ENCODE results near the gene PIK3CA.

Gene PIK3CA

DNA sequence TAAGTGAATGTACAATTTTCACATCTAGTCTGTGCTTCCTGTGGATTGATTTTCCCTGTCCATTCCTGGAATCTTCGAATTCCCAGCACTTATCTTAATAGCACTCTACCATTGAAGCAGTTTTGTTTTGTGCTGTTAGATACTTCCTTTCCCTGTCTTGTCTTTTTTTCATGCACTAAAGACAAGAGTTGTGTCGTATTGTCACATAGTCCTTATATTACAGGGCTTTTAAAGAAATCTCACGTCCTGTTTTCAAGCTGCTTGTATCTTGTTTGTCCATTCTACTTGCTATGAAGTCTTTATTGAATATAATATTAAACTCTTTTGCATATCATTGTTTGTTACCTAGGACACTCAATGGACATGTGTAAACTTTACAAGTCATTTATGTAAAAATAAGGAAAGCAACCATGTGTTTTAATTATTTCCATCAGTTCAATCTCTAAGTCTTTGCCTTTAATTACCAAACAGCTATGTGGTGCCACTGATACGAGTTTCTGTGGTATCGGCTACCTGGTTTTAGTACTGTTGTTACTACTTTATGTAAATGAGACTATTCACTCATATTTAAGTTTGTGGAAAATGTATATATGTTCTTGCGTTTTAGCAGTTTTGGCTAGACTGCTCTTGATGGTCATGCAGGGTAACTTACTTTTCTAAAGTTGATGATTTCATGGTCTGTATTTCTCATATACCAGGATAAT is 10.3 kb downstream of the PIK3CA start:
- TF ChIP-seq SUZ12 (IDR thresholded peaks at IDR 0.05; ENCODE audit: extremely low read depth, insufficient read depth, insufficient read length) (no peak), ZNF274 (IDR thresholded peaks at IDR 0.05; ENCODE audit: low read depth, low read length) (no peak), YY1 (IDR thresholded peaks at IDR 0.05; ENCODE audit: insufficient read depth, insufficient read length) (no peak)
- H3K36me3 ChIP-seq (ENCODE audit: insufficient read depth, insufficient read length, low read length) = no peaks in the 10 kb centered on the region
- H3K4me1 ChIP-seq (ENCODE audit: insufficient read depth, insufficient read length) = no peaks in the 10 kb centered on the region
- H3K9ac ChIP-seq (ENCODE audit: insufficient read length, low read depth) = no peak overlapping the region
- H3K4me3 ChIP-seq (ENCODE audit: insufficient read length, low read depth) = no peak overlapping the region
- no peaks in the 10 kb centered on the region for H3K9me3 ChIP-seq (ENCODE audit: insufficient read depth, low read length)
- DNase-seq (ENCODE audit: low read depth, low spot score) = no peak
- no peaks in the 10 kb centered on the region for H3K27me3 ChIP-seq (ENCODE audit: insufficient read depth, insufficient read length)

DNA sequence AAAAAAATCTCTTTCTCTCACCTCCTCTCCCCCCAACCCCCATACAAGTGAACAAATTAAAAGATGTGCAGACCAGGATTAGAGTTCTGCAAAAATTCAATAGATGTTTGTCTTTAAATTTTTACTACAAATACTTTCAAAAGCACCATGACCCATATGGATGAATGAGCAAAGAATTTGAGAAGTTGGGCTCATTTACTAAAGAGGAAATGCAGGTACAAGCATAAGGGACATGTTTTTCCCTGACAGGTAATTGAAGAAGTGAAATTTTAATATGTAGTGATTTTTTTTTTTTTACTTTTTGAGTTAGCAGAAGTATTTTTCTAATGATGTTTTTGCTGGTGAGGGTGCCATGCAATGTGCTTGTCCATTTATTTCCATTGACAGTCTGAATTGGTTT is 15.3 kb downstream of the PIK3CA start:
- no peaks in the 10 kb centered on the region for H3K36me3 ChIP-seq (ENCODE audit: insufficient read depth, insufficient read length, low read length)
- no peaks in the 10 kb centered on the region for H3K9me3 ChIP-seq (ENCODE audit: insufficient read depth, low read length)
- DNase-seq (ENCODE audit: low read depth, low spot score) = no peak
- no peaks in the 10 kb centered on the region for H3K4me1 ChIP-seq (ENCODE audit: insufficient read depth, insufficient read length)
- no peak overlapping the region for H3K4me3 ChIP-seq (ENCODE audit: insufficient read length, low read depth)
- no peaks in the 10 kb centered on the region for H3K27me3 ChIP-seq (ENCODE audit: insufficient read depth, insufficient read length)
- no peak overlapping the region for H3K9ac ChIP-seq (ENCODE audit: insufficient read length, low read depth)
- TF ChIP-seq ZNF274 (IDR thresholded peaks at IDR 0.05; ENCODE audit: low read depth, low read length) = no peak
- TF ChIP-seq YY1 (IDR thresholded peaks at IDR 0.05; ENCODE audit: insufficient read depth, insufficient read length) = no peak
- TF ChIP-seq SUZ12 (IDR thresholded peaks at IDR 0.05; ENCODE audit: extremely low read depth, insufficient read depth, insufficient read length) = no peak

GRCh38 chr3:179164857-179165256 is 16.7 kb downstream of the PIK3CA start:
- Histone ChIP-seq H3K9me3 (ENCODE audit: insufficient read depth, low read length) (no peaks in the 10 kb centered on the region), H3K4me1 (ENCODE audit: insufficient read depth, insufficient read length) (no peaks in the 10 kb centered on the region)
- no peak for TF ChIP-seq ZNF274 (IDR thresholded peaks at IDR 0.05; ENCODE audit: low read depth, low read length)
- no peak for TF ChIP-seq YY1 (IDR thresholded peaks at IDR 0.05; ENCODE audit: insufficient read depth, insufficient read length)

GRCh38 chr3:179166561-179167201 is 18.5 kb downstream of the PIK3CA start:
- Histone ChIP-seq H3K9ac (ENCODE audit: insufficient read length, low read depth) (no peak overlapping the region), H3K36me3 (ENCODE audit: insufficient read depth, insufficient read length, low read length) (no peaks in the 10 kb centered on the region), H3K4me1 (ENCODE audit: insufficient read depth, insufficient read length) (no peaks in the 10 kb centered on the region), H3K9me3 (ENCODE audit: insufficient read depth, low read length) (peaks cover 7% of the 10 kb centered on the region; the same call in 1 of the 2 replicates), H3K27me3 (ENCODE audit: insufficient read depth, insufficient read length) (no peaks in the 10 kb centered on the region), H3K4me3 (ENCODE audit: insufficient read length, low read depth) (no peak overlapping the region)
- DNase-seq (ENCODE audit: low read depth, low spot score) = no peak
- TF ChIP-seq YY1 (IDR thresholded peaks at IDR 0.05; ENCODE audit: insufficient read depth, insufficient read length) (no peak), SUZ12 (IDR thresholded peaks at IDR 0.05; ENCODE audit: extremely low read depth, insufficient read depth, insufficient read length) (no peak), ZNF274 (IDR thresholded peaks at IDR 0.05; ENCODE audit: low read depth, low read length) (no peak)

More at GRCh38 chr3:179164857-179165256, 16.7 kb downstream of the PIK3CA start:
- Histone ChIP-seq H3K27me3 (ENCODE audit: insufficient read depth, insufficient read length) (no peaks in the 10 kb centered on the region), H3K4me3 (ENCODE audit: insufficient read length, low read depth) (no peak overlapping the region), H3K36me3 (ENCODE audit: insufficient read depth, insufficient read length, low read length) (no peaks in the 10 kb centered on the region), H3K9ac (ENCODE audit: insufficient read length, low read depth) (no peak overlapping the region)
- no peak for DNase-seq (ENCODE audit: low read depth, low spot score)

GRCh38 chr3:179168918-179169317 is 20.8 kb downstream of the PIK3CA start:
- H3K27me3 ChIP-seq (ENCODE audit: insufficient read depth, insufficient read length) = no peaks in the 10 kb centered on the region
- no peak for TF ChIP-seq SUZ12 (IDR thresholded peaks at IDR 0.05; ENCODE audit: extremely low read depth, insufficient read depth, insufficient read length)
- no peak for TF ChIP-seq YY1 (IDR thresholded peaks at IDR 0.05; ENCODE audit: insufficient read depth, insufficient read length)
- TF ChIP-seq ZNF274 (IDR thresholded peaks at IDR 0.05; ENCODE audit: low read depth, low read length) = no peak
- H3K4me3 ChIP-seq (ENCODE audit: insufficient read length, low read depth) = no peak overlapping the region
- H3K4me1 ChIP-seq (ENCODE audit: insufficient read depth, insufficient read length) = no peaks in the 10 kb centered on the region
- no peaks in the 10 kb centered on the region for H3K36me3 ChIP-seq (ENCODE audit: insufficient read depth, insufficient read length, low read length)
- no peak for DNase-seq (ENCODE audit: low read depth, low spot score)
- H3K9me3 ChIP-seq (ENCODE audit: insufficient read depth, low read length) = peaks cover 17% of the 10 kb centered on the region
- H3K9ac ChIP-seq (ENCODE audit: insufficient read length, low read depth) = no peak overlapping the region

GRCh38 chr3:179172546-179172945 is 24.4 kb downstream of the PIK3CA start:
- Histone ChIP-seq H3K9me3 (ENCODE audit: insufficient read depth, low read length) (peaks cover 17% of the 10 kb centered on the region), H3K4me3 (ENCODE audit: insufficient read length, low read depth) (no peak overlapping the region), H3K27me3 (ENCODE audit: insufficient read depth, insufficient read length) (no peaks in the 10 kb centered on the region), H3K9ac (ENCODE audit: insufficient read length, low read depth) (no peak overlapping the region), H3K4me1 (ENCODE audit: insufficient read depth, insufficient read length) (no peaks in the 10 kb centered on the region), H3K36me3 (ENCODE audit: insufficient read depth, insufficient read length, low read length) (no peaks in the 10 kb centered on the region)
- no peak for DNase-seq (ENCODE audit: low read depth, low spot score)
- TF ChIP-seq YY1 (IDR thresholded peaks at IDR 0.05; ENCODE audit: insufficient read depth, insufficient read length) = no peak
- no peak for TF ChIP-seq ZNF274 (IDR thresholded peaks at IDR 0.05; ENCODE audit: low read depth, low read length)
- no peak for TF ChIP-seq SUZ12 (IDR thresholded peaks at IDR 0.05; ENCODE audit: extremely low read depth, insufficient read depth, insufficient read length)

DNA sequence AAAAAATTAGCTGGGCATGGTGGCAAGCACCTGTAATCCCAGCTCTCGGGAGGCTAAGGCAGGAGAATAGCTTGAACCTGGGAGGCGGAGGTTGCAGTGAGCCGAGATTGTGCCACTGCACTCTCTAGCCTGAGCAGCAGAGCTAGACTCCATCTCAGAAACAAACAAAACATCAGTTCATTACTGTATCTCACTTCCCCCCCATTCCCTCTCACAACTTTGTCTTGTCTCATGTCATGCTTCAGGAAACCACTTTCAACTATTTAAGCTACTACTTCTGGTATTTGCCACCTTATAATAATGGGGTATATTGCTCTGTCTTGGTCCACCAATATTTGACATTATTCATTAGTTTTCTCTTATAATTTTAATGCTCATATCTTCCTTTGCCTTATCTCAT is 26.2 kb downstream of the PIK3CA start:
- TF ChIP-seq ZNF274 (IDR thresholded peaks at IDR 0.05; ENCODE audit: low read depth, low read length) (no peak), SUZ12 (IDR thresholded peaks at IDR 0.05; ENCODE audit: extremely low read depth, insufficient read depth, insufficient read length) (no peak), YY1 (IDR thresholded peaks at IDR 0.05; ENCODE audit: insufficient read depth, insufficient read length) (no peak)
- H3K9ac ChIP-seq (ENCODE audit: insufficient read length, low read depth) = no peak overlapping the region
- DNase-seq (ENCODE audit: low read depth, low spot score) = no peak

More for the DNA sequence above, 26.2 kb downstream of the PIK3CA start:
- no peaks in the 10 kb centered on the region for H3K4me1 ChIP-seq (ENCODE audit: insufficient read depth, insufficient read length)
- peaks cover 17% of the 10 kb centered on the region for H3K9me3 ChIP-seq (ENCODE audit: insufficient read depth, low read length)
- H3K27me3 ChIP-seq (ENCODE audit: insufficient read depth, insufficient read length) = no peaks in the 10 kb centered on the region
- H3K4me3 ChIP-seq (ENCODE audit: insufficient read length, low read depth) = no peak overlapping the region
- H3K36me3 ChIP-seq (ENCODE audit: insufficient read depth, insufficient read length, low read length) = no peaks in the 10 kb centered on the region

Measured in NT2/D1 (cell line).